Stromal cell of bone marrow (primary cell): ENCODE data around the gene VMP1.

Experiments used
- DNase-seq: peaks from one replicate; pipeline ENCODE4 v3.0.0-alpha.2; 2012; ENCODE audit warnings: low read depth

The VMP1 gene

DNA sequence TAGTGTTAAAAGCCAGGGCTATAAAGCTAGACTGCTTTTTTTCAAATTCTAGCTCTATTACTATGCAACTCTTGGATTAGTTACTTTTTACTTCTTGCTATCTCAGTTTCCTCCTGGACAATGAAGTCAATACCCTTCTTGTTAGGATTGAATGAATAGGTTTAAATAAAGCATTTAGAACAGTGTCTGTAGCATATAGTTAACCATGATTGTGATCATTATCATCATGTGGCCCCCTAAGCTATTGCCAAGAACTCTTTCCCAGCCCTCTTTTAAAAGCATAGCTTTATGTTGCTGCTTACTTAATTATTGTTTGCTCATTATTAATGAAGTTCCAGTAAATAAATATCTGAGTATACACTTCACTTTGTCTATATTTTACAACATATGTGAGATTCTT is 4.5 kb downstream of the VMP1 start:
- no peak for DNase-seq

DNA sequence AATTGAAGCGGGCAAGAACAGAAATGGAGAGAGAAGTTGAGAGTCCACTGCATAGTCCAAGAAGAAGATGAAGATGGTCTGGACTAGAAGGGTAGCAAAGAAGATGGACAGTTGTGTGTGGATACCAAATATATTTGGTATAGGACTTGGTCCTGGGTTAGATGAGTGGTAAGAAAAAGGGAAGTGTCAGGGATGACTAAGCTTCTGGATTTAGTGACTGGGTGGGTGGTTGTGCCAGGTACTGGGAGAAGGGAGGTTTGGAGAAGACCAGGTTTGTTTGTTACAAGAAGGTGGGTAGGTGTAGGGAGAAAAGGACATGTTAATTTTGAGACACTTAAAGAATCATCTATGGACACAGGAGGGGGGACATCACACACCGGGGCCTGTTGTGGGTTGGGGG is 5.4 kb downstream of the VMP1 start:
- DNase-seq, result no peak

DNA sequence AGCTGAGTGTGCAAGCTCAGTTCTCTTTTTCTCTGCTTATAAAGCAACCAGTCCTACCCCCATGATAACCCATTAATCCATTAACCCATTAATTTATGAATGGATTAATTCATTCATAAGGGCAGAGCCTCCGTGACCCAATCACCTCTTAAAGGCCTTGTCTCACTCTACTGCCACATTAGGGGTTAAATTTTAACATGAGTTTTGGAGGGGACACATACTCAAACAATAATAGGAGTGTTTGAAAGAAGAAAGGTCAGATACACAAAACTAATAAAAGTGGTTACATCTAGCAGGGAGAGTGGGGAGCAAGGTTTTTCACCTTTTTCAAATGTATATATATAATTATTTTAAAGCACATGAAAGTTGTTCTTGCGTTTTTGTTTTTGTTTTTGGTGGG is 6.8 kb downstream of the VMP1 start:
- no peak for DNase-seq

DNA sequence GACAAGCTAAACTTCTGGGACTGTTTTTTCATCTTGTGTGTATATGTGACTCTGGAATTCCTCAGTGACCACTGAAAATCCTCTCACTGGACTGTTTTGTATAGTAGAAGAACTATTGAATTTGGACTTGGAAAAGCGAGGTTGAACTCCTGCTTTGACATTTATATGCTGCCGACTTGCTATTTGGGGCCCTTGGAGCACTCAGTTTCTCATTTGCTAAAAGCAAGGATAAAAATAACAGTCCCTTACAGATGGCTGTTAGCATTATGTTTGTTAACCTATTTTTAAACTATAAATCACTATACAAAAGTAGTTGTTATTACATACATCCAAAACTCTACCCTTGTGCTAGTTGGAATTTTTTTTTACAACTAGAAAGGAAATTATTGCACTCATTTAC is 9.0 kb downstream of the VMP1 start:
- DNase-seq, result no peak

DNA sequence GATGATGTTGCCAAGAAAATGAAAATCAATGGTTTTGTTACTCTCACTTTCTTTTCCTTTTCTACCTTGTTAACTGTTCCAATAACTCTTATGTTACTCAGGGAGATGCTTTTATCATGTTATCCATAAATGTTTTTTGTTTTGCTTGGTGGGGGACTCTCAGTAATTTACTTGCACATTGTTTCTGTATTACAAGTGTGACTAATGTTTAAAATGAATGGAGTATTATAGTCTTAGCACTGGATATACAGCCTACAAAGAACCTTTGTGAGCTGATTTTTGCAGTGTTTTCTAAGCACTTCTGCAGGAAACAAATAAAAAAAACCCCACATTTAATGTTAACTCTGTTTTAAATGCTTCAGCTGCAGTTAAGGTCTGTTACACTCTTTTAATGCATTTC is 12.1 kb downstream of the VMP1 start:
- no peak for DNase-seq

DNA sequence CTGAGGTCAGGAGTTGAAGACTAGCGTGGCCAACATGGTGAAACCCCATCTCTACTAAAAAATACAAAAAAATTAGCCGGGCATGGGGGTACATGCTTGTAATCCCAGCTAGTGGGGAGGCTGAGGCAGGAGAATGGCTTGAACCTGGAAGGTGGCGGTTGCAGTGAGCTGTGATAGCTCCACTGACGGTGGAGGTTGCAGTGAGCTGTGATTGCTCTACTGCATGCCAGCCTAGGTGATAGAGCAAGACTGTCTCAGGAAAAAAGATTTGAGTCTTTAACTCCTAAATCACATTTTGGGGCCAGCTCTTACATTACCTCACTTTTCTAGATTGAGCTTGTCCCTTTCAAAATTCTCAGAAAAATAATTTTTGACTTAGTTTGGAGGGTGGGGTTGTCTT is 15.2 kb downstream of the VMP1 start:
- no peak for DNase-seq

DNA sequence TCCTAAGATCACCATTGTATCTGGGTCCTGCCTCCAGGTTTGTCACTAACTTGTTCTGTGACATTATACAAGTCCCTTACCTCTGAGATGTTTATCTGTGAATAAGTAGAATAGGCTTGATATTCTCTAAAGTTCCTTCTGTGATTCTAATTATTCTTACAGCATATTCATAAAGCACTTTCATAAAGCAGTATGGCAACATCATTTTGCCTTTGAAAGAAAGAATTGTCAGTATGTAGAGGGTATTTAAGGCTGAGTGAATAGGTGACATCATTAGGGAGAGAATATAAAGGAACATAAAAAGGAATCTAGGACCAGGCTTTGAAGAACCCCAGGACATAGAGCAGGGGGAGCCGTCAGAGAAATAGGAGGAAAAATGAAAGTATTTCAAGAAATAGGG is 15.6 kb downstream of the VMP1 start:
- no peak for DNase-seq

DNA sequence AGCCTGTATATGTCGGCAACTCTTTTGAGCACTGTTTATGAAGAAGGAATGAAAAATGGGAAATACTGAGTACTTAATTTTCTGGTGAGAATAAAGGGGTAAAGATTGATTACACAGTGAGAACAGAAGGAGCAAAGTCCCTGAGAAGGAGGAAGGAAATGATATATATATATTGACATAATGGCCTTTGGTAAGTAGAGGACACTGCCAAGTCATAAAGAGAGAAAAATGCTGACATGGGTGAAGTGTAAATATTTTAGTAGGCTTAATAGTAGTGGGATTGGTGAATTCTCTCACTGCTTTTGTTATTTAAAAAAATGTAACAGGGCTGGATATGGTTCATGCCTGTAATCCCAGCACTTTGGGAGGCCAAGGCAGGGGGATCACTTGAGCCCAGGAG is 16.2 kb downstream of the VMP1 start:
- DNase-seq, result no peak

DNA sequence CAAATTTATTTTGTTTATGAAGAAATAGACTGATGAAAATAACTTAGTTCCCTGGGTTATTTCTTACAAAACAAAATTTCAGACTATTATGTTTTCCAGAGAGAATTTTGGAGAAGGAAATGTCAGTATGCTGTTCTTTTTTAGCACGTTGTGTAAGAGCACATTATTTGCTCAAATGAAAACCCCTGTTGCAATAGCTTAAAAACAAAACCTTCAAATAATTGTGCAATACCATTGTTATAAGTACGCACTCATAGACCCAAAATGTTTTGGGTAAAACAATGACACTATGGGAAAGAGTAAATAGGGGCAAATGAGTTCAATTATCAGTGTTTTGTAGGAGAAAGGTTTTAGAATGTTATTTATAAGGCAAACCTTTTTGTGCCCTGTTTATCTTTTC is 18.2 kb downstream of the VMP1 start:
- DNase-seq, result peak; percentile 25

DNA sequence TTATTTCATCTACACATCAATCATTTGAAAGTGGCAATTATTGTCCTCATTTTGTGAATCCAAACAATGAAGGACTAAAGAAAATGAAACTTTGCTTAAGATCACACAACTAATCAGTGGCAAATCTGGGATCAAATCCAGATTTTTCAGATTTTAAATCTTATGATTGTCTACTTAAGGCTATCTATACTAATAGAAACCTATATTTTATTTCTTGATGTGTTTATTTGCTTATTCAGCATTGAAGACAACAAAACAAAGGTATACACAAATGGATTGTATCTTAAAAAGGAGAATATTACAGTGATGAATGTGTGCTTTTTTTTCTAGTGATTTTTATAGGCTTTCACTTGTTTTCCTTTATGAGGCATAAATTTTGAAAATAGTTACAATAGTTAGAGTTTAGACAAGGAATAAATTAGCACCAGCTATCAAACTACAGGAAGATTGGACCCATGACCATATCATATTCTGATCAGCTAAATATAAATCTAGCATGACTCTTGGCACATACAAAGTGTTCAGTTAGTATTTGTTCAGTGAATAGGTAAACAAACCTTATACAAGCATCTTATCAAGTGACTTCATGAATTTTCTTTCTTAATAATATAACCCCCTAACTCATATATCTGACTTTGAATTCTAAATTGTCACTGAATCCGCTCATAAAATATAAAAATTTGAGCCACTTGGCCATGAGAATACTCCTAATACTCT is 20.5 kb downstream of the VMP1 start:
- DNase-seq, result no peak

DNA sequence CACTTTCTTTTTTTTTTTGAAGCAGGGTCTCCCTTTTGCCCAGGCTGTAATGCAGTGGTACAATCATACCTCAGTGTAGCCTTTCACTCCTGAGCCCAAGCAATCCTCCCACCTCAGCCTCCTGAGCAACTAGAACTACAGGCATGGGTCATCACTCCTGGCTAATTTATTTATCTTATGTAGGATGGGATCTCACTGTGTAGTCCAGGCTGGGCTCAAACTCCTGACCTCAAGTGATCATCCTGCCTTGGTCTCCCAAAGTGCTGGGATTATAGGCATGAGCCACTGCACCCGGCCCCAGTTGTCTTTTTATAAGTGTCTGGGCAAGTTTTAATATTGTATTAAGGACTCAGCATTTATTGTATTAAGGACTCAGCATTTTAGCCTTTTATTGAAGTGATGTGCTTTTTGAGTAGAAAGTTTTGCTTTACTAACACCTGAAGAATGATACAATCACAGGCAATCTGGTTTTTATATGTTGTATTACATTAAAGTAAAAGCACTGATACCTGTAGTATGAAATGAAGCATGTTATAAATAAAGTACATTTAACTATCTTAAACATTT is 22.9 kb downstream of the VMP1 start:
- no peak for DNase-seq

DNA sequence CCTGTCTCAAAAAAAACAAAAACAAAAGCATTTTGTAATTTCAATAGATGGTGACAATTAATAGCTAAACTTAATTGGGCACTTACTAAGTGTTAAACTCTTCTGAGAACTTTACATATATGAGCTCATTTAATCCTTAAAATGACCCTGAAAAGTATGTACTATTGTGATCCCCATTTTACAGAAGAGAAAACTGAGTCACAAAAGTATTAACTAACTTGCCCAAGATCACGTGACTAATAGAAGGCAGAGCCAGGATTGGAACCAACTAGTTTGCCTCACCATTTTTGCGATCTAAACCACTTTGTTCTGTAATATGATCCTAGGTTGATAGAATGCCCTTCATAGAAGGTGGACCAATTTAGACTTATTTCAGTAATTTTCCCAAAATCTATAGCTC is 26.2 kb downstream of the VMP1 start:
- DNase-seq, result no peak

DNA sequence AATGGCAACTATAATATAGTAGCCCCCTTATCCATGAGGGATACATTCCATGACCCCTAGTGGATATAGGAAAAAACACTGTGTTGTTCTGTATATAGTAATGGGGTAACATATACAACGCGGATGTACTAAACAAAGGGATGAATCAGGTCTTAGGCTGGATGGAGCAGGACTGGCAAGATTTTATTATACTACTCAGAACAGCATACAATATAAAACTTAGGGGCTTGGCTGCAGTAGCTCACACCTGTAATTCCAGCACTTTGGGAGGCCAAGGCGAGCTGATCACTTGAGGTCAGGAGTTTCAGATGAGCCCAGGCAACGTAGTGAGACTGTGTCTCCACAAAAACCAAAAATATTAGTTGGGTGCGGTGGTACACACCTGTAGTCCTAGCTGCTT is 26.8 kb downstream of the VMP1 start:
- no peak for DNase-seq

DNA sequence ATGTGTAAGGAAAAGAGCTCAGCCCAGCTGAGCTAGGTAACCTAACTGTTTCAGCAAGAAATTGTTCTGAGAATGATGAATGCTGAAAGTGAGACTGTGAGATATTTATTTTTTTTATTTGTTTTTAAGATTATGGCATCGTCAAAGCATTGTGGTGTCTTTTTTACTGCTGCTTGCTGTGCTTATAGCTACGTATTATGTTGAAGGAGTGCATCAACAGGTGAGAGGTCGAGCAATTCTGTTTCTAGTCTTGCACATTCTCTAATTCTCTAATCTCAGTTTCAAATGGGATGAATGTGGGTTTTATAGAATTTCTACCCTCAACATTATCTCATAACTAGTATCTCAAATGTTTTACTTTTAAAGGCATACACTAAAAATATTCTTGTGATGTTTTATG is 29.9 kb downstream of the VMP1 start:
- no peak for DNase-seq

DNA sequence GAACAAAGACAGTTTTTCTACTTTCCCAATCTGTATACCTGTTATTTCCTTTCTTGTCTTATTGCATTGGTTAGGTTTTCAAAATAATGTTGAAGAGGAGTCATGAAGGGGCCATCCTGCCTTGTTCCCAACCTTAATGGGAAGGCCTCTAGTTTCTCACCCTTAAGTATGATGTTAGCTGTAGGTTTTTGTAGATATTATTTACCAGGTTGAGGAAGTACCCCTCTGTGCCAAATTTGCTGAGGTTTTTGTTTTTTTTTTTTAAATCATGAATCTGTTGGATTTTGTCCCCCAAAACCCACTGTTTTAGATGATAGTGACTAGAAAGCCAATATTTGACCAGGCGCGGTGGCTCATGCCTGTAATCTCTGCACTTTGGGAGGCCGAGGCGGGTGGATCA is 36.4 kb downstream of the VMP1 start:
- DNase-seq, result no peak

DNA sequence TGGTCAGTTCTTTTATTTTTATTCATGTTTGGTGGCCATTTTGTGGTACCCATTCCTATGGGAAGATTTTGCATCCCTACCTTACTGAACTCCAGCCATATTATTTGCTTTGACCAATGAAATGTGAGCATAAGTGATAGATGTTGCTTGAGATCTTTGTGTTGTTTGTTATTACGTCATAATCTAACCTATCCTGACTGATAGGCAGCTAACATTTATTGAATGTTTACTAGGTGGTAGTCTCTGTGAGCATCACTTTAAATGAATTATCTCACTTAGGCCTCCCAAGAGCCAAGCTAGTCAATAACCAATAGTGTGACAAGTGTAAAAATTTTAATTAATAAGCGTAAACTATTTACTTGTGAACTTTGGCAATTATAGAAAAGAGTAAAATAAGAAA is 37.6 kb downstream of the VMP1 start:
- no peak for DNase-seq

DNA sequence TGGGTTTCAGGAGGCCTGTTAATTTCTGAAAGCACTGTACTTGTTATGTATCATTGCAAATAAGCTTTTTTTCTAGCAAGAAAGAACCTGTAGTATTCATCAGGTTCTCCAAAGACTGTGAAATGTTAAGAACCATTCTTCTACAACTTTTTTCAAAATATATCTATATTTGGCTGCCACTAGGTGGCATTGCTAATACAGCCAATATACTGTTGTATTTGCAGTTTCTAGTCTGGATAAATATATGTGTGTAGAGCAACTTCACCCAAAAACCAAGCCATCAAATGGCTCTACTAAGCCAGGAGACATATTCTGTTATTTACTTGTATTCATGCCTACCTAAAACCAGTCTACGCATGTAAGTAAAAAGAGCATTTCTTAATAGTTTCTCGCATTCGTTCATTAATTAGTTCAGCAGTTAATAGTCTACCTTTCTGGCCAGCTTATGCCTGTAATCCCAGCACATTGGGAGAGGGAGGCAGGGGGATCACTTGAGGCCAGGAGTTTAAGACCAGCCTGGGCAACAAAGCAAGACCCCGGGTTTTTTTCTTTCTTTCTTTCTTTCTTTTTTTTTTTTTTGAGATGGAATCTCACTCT is 39.5 kb downstream of the VMP1 start:
- DNase-seq, result no peak

DNA sequence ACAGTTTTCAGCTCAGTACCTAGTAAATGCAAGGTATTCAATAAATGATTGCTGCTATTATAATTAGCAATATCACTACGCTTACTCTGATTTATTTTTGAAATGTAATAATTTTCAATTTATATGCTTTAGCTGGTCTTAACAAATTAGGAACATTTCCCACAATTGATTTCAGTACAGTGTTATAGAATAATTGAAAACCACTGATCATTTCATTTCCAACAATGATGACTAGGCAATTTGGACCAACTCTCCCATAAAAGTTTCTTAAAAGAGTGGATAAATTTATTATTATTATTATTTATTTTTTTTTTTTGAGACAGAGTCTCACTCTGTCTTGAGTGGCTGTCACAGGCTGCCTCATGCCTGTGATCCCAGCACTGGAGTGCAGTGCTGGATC is 41.1 kb downstream of the VMP1 start:
- no peak for DNase-seq

DNA sequence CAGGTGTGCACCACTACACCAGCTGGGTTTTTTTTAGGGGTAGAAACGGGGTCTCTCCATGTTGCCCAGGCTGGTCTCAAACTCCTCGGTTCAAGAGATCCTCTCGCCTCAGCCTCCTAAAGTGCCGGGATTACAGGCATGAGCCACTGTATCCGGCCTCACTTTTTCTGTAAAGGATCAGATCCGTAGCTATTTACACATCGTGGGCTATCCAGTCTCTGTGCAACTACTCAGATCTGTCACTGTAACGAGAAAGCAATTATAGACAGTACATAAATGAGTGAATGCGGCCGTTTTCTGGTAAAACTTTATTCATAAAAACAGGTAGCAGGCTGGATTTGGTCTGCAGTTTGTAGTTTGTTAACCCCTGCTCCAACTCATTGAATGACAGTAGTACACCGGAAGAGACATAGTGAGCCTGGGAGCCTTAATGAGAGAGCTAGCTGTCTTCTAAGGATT is 44.5 kb downstream of the VMP1 start:
- DNase-seq, result no peak

DNA sequence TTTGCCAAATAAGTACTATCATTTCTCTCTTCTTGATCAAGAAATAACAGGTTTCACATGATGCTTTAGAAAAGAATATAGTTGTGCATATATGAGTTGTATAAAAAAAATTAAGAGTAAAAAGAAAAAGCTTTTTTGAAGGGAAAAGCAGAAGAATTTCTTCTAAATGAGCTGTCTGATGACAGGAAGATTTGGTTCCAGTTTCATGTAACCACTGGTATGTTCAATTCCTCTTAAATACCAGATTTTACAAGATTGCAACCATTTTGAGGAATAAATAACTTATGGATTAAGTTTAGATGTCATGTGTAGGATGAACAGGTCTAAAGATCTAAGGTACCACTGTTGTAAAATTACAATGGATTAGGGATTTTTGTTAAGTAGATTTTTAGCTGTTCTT is 45.0 kb downstream of the VMP1 start:
- no peak for DNase-seq

DNA sequence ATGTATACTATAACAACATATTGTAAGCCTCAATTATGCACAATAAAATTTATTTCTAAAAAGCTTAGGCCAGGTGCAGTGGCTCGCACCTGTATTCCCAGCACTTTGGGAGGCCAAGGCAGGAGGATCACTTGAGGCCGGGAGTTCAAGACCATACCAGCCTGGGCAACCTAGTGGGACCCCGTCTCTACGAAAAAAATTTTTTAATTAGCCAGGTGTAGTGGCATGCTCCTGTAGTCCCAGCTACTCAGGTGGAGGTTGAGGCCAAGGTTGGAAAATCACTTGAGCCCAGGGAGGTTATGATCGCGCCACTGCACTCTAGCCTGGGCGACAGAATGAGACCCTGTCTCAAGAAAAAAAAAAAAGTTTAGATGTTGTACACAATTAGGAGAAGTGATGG is 45.5 kb downstream of the VMP1 start:
- DNase-seq, result no peak

DNA sequence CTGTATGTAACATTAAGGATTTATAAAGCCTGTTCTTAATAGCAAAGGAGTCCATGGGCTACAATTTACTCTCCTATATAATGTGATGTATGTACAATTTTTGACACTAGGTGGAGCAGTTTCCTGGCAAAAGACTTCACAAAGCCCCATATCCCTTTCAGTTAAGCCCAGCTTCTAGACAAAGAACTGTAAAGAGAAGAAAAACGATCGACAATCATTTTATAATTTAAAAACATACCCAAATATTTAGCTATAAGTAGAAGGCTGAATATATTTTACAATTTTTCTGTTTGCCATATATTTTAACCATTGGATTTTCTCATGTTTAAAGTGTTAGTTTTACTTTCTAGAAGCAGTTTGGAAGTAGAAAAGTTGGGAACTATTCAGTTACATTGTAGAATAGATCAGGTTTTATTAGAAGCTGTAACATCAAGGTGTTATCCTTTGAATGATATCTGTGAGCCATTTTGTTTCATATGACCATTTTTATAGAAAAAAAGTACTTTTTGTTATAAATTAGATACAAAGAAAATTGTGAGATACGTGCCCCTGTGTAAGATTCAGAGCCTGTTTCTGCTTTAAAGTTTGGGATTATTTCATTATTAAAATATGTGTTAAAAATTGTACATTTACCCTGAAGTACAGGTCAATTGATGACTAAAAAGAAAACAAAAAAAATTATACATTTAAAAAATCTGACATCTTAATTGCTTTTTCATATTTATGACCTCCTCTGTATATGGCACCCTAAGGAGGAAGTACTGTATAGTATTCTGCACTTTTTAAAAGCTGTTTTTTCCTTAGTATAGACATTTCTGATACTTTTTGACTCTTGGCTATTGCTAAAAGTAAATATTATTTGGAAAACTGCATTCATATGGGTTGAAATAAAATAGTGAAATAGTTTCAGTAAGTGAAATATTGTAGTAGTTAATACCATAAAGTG is 46.3 kb downstream of the VMP1 start:
- DNase-seq, result peak; percentile 76

DNA sequence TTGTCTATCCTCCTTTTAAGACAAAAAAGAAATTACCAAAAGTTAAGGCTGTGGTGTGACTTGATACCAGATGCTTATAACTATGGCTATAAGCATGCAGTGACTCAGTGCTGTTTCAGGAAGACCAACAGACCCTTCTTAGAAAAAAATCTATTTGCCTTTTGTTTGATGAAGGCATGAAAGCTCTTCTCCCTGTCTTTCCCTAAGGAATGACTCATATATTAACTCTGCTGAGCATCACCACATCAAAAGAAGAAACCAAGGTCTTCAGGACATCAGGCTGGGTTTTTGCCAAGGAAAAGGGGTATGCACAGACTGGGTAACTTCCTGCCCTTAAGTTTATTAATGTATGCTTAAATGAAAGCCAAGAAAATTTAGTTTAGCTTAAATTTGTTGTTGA is 47.1 kb downstream of the VMP1 start:
- peak; percentile 86 for DNase-seq
